NCI-H146 (cell line): ENCODE data around the gene FLNC.

Source experiments
- DNase-seq: peaks from one replicate; lab custom pipeline; 2025; lab: John Stamatoyannopoulos, UW

Gene FLNC

DNA sequence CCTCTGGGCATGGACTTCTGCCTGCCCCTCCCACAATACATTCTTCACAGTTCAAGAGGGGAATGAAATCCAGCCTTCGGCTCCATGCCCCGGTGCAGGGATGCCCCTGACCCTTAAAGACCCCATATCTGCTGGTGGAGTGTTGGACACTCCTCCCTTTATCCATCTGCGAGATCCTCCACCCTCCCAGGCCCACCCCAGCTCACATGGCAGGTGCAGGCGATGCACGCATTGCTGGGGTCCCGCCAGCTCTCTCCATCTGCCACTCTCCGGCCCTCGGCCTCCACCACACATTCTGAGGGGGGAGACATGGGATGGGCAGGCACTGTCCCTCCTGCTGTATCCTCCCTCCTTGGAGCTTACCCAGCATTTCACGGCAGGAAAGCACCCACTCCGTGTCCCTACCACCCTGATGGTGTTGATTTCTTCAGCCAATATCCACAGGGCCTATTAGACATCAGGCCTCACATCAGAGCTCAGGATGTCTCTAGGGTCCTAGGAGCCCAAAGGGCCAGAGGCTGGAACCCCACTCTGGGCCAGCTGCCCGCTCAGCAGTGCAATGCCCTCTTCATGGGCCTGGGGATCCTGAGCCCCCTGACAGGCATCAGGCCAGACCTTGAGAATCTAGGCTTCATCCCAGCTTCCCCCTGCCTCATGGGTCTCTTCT is 50.7 kb downstream of the FLNC start:
- DNase-seq, result no peak

DNA sequence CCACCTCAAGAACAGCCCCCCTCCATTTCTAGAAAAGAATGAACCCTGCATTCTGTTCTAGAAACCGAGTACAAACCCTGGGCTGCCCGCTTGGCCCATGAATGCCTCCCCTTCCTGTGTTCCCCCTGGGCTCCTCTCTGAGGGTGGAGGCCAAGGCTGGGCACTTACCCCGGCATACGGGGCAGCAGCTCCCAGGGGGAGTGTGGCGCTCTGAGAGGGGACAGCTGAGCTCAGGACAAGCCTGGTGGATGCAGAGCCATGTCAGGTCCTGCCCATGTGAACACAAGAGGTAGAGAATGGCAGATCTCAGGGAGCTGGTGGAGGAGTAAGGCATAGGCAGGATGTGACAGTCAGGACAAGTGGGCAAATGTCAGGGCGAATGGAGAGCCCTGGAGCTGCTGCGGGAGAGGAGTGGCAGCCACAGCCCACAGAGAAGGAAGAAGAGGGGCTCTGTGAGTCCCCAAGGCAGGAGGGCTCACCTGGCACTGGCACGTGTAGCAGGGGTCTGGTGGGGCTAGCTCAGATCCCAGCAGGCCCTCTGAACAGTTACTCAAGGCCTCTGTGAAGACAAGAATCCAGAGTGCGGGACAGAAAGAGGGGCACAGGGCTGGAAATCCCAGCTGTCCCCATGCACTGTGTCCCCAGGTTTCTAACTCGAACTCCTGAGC is 51.4 kb downstream of the FLNC start:
- DNase-seq, result no peak

DNA sequence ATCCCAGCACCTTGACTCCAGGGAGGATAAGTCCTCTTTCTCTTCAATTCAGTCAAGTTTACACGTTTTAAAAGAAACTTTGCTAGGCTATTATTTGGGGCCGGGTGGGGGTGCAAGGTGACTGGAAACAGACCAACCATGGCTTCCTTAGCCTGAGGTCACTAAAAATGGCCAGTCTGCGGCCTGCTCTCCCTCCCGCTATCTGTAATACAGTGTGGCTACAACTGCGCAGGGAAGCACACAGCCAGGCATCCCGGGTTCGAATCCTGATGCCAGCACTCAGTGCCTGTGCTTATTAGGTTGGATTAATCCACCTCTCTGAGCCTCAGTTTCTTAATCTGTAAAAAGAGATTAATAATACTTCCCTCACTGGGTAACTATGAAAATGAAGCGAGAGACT is 51.9 kb downstream of the FLNC start:
- no peak for DNase-seq

DNA sequence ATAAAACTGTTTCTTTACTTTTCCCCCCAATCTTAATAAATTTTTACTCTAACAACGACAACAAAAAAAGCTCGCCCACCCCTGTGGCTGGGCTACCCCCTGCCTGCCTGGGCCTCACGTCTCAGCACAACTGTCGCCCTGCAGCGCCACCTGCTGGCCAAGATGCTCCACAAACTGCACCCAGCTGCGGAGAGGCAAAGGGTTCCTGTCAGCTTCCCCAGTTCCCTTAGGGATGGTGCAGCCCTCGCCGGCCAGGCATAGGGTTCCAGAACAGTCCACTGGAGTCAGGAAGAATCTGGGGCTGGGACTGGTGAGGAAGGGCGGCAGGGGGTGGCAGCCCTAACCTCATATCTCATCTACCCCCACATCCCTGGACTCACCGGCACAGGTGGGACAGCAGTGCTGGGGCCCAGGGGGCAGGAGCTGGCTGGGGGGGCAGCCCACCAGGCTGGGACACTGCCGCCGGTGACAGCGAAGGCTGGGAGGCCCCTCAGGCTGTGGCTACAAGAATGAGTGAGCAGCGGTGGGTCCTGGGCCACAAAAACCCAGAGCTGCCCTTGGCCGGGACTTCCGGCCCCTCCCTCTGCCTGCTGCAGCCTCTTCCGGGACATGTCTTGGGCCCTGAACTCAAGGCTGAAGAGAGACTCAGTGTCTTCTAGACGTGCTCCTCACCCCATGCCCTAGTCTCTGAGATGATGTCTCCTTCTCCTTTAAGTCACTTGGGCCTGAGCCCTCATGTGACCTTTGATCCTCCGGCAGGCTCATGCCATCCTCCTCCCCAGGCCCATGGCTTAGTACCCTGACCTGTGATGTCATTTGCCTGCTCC is 53.6 kb downstream of the FLNC start:
- DNase-seq, result peak; percentile 39

DNA sequence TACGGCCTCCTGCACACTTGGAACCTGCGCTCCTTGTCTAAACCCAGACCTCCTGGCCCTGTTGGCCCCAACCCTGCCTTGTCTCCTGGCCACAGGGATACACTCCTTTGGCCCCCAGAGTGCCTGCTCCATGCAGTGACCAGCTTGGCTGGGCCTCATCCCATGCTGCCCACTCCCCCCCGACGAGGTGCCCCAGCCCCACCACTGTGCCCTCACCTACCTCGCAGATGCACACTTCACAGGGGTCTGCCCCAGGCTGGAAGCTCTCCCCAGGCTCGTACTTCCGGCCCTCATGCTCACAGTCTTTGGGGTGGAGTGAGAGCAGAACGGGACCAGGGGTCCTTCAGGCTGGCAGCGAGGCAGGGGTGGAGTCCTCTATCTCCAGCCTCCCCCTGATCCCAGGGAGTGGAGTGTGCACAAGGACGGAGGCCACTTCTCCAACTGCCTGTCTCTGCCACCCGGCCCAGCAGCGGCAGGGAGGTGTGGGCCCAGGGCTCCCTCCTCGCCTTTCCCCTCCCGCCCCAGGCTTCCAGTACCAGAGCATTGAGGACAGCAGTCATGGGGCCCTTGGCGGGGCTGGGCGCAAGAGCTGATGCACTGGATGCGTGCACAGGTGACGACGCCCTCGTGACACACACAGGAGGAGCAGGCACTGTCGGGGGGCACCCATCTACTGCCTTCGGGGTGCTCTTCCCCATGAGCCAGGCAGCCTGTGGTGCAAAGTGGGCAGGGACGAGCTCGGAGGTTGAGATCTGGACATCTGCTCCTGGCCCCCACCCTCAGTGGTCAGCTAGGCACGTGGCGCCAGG is 54.6 kb downstream of the FLNC start:
- DNase-seq, result no peak

DNA sequence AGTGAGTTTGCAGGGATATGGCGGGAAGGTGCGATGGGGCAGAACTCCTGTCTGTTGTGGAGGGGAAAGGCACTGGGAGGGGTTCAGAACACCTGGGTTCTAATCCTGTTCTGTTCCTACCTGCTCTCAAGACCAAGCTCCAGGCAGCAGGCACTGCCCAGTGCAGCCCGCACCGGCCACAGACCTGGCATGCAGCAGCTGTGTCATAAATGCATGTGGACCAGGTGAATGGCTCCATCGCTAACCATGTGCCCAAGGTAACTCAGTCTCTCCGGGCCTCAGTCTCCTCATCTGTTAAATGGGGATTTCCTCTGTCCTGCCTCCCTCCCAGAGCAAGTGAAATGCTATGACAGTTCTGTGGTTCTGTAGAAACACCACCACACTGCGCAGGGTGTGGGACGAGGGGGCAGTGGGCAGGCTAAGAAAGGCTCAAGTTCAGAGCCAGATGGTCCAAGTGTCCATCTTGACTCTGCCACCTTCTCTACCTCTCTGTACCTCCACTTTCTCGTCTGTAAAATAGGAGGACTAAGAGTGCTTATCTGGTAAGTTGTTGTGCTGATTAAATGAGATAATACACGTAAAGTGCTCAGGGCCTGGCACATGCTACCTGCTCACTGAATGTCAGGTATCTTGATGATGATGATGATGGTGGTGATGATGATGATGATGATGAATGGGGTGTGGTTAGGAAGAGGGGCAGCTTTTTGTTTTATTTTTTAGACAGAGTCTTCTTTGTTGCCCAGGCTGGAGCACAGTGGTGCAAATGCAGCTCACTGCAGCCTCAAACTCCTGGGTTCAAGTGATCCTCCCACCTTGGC is 55.4 kb downstream of the FLNC start:
- DNase-seq, result no peak

DNA sequence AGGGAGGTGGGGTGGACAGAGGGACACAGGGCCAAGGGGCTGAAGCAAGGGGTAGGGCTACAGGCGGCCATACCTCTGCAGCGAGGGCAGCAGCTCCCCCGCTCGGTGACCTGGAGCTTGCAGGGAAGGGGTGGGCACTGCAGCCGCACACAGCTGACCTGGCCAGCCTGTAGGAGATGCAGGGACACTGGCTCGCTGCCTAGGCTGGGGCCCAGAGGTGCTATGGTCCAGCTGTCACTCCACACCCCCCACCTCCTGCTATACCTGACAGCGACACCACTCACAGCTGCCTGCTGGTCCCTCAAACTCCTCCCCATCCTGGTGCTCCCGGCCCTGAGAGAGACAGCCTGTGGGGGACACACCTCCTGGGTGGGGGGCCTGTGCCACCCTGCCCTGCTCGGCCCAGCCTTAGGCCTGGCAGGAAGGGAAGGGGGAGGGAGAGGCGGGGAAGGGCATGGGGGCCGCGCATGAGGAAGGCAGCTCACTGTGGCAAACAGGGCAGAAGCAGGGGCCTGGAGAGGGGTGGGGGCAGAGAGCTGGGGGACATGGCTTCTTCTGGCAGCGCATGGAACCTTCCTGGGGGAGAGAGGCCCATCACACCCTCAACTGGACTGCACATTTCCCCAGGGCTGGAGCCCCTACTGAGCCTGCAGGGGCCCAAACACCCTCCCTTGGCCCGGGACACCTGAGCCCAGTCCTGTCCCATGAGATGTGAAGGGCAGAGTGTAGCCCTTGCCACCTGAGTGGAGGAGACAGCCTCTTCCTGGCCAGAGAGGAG is 56.4 kb downstream of the FLNC start:
- DNase-seq, result no peak

DNA sequence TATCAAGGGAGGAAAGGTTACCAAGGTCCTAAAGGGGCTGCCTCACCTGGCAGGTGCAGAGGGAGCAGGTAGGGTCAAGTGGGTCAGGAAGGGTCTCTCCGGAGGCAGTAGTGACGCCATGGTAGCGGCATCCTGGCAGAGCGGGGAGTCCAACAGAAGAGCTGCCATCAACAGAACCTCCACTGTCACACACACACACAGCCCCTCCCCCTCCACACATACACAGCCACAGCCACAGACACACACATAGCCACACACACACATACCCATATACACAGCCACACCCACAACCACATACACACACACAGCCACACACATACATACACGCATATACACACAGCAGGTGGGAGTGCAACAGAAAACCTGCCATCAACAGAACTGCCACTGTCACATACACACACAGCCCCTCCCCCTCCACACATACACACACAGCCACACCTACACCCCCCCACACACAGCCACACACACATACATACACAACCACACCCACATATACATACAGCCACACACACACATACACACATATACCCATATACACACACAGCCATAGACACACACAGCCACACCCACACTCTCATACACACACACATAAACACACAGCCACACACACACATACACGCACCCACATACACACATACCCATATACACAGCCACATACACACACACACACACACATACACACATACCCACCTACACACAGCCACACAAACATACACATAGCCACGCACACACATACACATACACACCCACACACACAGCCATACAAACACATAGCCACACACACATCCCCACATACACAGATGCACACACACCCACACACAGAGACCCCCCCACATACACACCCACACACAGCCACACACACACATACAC is 57.2 kb downstream of the FLNC start:
- DNase-seq, result peak; percentile 34

DNA sequence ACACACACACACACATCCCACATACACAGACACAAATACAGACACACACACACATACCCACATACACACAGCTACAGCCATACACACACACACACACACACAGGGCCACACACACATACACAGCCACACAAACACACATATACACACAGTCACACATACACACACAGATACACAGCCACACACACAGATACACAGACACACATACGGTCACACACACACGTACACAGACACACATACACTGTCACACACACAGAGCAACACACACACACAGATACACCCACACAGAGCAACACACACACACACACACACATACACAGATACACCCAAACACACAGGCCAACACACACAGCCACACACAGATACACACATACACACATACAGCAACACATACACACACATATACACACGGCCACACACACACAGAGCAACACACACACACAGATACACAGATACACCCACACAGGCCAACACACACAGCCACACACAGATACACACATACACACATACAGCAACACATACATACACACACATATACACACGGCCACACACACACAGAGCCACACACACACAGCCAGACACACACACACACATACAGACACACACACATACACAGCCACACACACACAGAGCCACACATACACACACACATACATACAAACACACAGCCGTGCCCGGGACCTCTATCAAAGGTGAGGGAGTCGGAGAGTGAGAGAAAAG is 58.0 kb downstream of the FLNC start:
- no peak for DNase-seq

DNA sequence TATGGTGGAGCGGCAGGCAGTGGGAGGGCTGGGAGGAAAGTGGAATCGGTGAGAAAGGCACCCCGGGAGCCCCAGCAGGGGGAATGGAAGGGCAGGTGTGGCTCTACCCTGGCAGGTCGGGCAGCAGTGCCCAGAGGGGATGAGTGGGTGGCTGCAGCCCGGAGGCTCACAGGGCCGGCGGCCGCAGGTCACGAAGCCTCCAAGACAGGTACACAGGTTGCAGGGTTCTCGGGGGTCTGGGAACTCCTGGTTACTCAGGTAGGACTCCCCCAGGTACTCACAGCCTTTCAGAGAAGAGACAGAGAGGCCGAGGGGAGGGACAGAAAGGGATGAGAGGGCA is 58.5 kb downstream of the FLNC start:
- DNase-seq, result peak; percentile 84

DNA sequence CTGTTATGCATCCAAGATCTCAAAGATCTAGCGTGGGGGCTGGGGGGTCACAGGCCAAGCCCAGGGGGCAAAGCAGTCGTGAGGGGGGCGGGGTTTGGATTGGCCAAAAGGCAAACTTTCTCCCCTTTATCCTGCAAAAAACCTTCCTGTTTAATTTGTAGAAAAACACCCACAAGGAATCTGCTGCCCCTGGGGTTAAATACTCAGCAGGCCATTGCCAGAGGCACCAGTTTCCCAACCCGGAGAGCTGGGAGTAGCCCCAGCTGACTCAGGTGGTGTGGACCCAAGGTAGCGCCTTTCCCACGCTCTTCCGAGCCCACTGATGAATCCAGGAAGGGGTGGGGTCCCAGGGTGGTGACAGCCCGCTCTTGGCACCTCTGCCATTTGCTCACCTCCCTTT is 58.9 kb downstream of the FLNC start:
- peak; percentile 62 for DNase-seq

DNA sequence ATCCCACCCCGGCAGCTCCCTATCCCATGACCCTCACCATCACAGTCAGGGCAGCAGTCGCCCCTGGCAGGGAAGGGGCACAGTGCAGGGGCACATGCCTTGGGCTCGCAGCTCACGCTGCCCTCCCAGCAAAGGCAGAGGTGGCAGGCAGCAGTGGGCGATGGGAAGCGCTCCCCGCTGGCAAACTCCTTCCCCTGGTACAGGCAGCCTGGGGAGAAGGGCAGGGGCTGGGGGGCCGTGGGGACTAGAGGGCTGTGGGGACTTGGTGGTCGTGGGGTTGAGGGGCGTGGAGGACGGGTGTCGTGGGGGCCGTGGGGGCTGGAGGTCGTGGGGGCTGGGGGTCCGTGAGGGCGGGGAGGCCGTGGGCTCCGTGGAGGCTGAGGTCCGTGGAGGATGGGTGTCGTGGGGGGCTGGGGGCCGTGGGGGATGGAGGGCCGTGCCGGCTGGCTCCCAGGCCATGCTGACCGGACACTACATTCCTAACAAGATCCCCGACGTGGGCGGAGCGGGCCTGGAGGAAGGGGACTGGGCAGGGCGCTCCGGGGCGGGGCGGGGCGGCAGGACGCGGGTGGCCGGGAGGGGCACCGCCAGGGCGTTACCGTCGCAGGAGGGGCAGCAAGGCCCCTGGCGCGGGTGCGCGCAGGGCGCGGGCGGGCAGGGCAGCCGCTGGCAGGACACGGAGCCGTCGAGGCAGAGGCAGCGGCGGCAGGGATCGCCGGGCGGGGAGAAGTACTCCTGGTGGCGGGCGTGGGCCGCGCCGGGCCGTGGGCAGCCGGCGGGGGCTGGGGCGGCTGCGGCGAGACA is 60.3 kb downstream of the FLNC start:
- peak; percentile 66 for DNase-seq

DNA sequence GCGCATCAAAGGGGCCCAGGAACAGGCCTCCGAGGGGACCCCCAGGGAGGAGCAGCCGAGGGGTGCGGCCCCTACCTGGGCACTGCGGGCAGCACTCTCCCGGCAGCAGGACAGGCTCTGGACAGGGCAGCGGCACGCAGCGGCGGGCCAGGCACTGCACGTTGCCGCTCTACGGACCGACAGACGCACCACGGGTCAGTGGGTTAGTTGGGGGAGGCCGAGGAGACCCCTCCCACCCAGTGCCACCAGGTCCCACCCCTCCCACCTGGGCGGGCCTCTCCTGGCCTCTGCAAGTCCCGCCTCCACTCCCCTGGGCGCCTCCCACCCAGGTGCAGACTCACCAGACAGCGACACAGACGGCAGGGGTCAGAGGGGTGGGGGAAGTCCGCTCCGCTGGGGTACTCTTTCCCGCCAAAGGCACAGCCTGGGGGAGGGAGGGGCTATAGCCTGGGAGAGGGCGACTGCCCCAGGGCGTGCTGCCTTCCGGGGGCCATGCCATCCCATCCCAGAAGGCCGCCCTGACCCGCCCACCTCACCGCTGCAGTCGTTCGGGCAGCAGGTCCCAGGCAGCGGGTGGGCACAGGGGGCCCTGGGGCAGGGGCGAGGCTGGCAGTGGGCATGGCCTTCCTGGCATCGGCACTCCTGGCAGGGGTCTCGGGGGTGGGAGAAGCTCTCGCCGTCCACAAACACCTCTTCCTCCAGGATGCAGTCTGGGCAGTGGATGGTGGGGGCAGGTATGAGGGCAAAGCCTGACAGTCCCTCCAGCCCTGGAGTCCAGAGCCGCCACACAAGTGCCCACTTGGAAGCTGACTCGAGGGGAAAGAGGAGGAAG is 61.1 kb downstream of the FLNC start:
- peak; percentile 81 for DNase-seq

DNA sequence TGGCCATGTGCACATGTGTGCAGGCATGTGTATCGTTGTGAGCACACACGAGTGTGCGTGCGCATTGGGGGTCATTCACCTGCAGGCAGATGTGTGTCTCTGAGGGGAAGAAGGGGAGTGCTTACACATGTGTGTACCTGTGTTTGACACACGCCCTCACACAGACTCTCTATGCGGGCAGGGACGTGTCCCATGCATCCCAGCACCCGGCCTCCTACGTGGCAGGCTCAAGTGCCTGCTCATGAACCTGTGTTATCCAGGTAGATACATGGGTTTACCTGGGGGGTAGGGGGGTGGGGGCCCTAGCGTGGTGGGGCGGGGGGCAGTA is 61.7 kb downstream of the FLNC start:
- DNase-seq, result no peak

DNA sequence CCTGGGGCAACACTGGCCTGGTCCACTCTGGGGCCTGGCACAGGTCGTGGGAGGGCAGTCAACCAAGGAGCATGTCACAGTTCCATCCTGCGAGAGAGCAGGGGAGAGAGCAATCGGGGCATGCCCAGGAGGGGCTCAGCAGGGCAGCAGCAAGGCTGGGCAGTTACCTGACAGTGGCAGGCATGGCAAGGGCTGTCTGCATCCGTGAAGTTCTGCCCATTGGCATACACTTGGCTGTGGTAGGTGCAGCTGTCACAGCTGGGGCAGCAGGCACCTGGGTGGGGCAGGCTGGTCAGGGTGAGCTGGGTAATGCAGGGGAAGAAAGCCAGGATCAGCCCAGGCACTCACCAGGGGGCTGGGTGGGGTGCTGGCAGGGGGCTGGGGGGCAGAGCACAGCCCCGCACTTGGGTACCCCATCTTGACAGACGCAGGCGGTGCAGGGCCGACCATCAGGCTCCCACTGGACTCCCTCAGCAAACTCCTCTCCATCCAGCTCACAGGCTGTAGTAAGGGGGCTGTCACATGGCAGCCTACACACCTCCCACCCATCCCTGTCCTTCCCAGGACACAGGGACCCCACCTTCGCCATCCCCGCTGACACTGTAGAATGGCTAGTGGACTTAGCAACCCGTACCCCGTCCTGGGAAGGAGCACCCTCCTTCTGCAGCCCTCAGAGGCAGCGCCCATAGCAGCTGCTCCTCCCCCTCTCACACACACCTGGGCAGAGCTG is 62.5 kb downstream of the FLNC start:
- no peak for DNase-seq

DNA sequence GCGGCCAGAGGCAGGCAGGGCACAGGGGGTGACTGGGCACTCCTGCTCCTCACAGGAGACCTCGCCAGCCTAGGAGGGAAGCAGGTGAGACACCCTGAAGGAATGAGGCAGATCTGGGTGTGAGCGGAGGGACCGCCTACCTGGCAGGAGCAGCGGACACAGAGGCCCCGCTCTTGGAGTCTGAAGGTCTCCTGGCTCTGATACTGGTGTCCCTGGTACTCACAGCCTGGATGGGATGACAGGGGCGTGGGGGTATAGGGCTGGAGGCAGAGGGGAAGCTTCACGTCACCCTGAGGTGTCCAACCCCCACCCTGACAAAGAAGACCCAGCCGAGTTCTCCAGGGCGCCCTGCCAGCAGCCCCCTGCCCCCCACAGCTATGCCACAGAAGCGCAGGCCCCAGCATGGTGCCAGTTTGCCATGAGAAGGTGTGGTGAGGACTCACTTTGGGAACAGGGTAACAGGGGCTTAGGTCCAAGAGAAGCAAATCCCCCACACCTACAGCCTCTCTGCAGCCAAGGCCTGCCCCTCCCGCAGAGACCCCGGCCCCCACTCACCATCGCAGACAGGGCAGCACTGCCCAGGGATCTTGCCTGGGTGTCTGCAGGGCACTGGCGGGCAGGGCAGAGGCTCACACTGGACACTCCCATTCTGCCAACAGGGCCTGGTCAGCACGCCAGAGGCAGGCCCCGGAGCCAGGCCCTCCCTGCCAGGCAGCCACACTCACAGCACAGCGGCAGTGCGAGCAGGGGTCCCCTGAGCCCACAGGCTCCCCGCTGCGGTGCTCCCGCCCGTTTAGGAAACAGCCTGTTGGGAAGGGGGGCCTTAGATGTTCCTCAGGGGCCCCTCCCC is 63.3 kb downstream of the FLNC start:
- DNase-seq, result no peak
